PC-9 (cell line): ENCODE data around the gene TAB3.

Experiments used
- EZH2 ChIP-seq: fragments of 200-600 bp; sonication (generic); IDR thresholded peaks from 2 replicates; pipeline ENCODE4 v1.8.0; 2017; ENCODE audit warnings: antibody characterized with exemption, low read depth
- TF ChIP-seq, protein P1 (sequence below): fragments of 200-600 bp; sonication (generic); conservative IDR thresholded peaks from 2 replicates; pipeline ENCODE4 v1.6.1; 2017; ENCODE audit warnings: mixed run types, antibody characterized with exemption, mild to moderate bottlenecking, moderate library complexity

DNA sequence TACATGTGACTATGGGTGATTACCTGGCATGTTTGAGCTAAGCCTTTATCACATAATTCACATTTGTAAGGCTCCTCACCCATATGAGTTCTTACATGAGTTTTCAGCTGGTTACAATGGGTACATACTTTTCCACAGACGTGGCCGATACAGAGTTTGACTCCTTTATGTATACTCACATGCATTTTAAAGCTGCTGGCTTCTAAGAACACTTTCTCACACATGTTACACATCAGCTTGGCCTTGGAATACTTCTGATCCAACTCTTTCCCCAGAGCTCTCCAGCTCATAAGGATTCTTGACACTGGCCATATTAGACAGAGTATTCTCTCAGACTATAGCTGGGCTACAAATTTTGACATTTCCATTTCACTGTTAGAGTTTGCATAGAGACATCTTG lies 66.3 kb downstream of the TAB3 start:
- TF ChIP-seq, protein P1, sequence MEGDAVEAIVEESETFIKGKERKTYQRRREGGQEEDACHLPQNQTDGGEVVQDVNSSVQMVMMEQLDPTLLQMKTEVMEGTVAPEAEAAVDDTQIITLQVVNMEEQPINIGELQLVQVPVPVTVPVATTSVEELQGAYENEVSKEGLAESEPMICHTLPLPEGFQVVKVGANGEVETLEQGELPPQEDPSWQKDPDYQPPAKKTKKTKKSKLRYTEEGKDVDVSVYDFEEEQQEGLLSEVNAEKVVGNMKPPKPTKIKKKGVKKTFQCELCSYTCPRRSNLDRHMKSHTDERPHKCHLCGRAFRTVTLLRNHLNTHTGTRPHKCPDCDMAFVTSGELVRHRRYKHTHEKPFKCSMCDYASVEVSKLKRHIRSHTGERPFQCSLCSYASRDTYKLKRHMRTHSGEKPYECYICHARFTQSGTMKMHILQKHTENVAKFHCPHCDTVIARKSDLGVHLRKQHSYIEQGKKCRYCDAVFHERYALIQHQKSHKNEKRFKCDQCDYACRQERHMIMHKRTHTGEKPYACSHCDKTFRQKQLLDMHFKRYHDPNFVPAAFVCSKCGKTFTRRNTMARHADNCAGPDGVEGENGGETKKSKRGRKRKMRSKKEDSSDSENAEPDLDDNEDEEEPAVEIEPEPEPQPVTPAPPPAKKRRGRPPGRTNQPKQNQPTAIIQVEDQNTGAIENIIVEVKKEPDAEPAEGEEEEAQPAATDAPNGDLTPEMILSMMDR, result no peak
- TF ChIP-seq EZH2, result no peak
